C4-2B (cell line): ENCODE data around the gene GID4.

ENCODE experiments used
- H3K27ac ChIP-seq: fragments of 450-650 bp; 2 replicates; pipeline ENCODE4 v1.5.1; 2017
- CTCF ChIP-seq: fragments of 450-650 bp; conservative IDR thresholded peaks from 2 replicates; pipeline ENCODE4 v1.5.1; 2017; ENCODE audit warnings: mild to moderate bottlenecking
- ZFX ChIP-seq: fragments of 450-650 bp; IDR thresholded peaks from 2 replicates; pipeline ENCODE4 v1.6.1; 2017

GID4 gene

GRCh38 chr17:18006495-18007239 lies 32.5 kb upstream of the GID4 start:
- H3K27ac ChIP-seq = no peak overlapping the region
- TF ChIP-seq CTCF (no peak), ZFX (no peak)

GRCh38 chr17:18008496-18009268 lies 30.5 kb upstream of the GID4 start:
- no peak for TF ChIP-seq CTCF
- no peak for TF ChIP-seq ZFX
- no peak overlapping the region for H3K27ac ChIP-seq

- H3K27ac ChIP-seq = no peak overlapping the region
- TF ChIP-seq CTCF (no peak), ZFX (no peak)
Measured at GRCh38 chr17:18009609-18010420, 29.4 kb upstream of the GID4 start.

- TF ChIP-seq CTCF (no peak), ZFX (no peak)
- H3K27ac ChIP-seq = no peak overlapping the region
Measured at GRCh38 chr17:18011286-18011685, 27.9 kb upstream of the GID4 start.

- H3K27ac ChIP-seq = no peak overlapping the region
- no peak for TF ChIP-seq ZFX
- no peak for TF ChIP-seq CTCF
Measured at GRCh38 chr17:18014006-18014405, 25.2 kb upstream of the GID4 start.

- no peak for TF ChIP-seq ZFX
- no peak for TF ChIP-seq CTCF
- no peak overlapping the region for H3K27ac ChIP-seq
Measured at GRCh38 chr17:18015593-18015992, 23.6 kb upstream of the GID4 start.
